SH-SY5Y (cell line): ENCODE results near the gene GPR31.

Experiments used
- GATA2 ChIP-seq: IDR thresholded peaks from 2 replicates; pipeline ENCODE4 v1.6.1; 2011; ENCODE audit warnings: mild to moderate bottlenecking, low read depth, low read length
- GATA3 ChIP-seq: IDR thresholded peaks from 2 replicates; pipeline ENCODE4 v1.6.1; 2011; ENCODE audit warnings: low read depth, mild to moderate bottlenecking, low read length, moderate library complexity

- no peak for TF ChIP-seq GATA2
- no peak for TF ChIP-seq GATA3
These were observed 44.6 kb downstream of the GPR31 start for GRCh38 chr6:167113047-167113754.
